22Rv1 (cell line): ENCODE results near the gene LAMB1.
A peak's percentile ranks its signal among the peaks of the same experiment; 100 is the strongest.

ENCODE experiments used
- H3K27ac ChIP-seq: fragments of 450-650 bp; 2 replicates; pipeline ENCODE4 v1.5.1; 2017
- ZFX ChIP-seq: fragments of 450-650 bp; IDR thresholded peaks from 2 replicates; pipeline ENCODE4 v1.6.1; 2017; ENCODE audit warnings: antibody characterized with exemption, borderline replicate concordance
- TF ChIP-seq, protein P1 (sequence below): fragments of 450-650 bp; IDR thresholded peaks from 2 replicates; pipeline ENCODE4 v1.5.1; 2017; ENCODE audit warnings: mild to moderate bottlenecking

The LAMB1 gene

DNA sequence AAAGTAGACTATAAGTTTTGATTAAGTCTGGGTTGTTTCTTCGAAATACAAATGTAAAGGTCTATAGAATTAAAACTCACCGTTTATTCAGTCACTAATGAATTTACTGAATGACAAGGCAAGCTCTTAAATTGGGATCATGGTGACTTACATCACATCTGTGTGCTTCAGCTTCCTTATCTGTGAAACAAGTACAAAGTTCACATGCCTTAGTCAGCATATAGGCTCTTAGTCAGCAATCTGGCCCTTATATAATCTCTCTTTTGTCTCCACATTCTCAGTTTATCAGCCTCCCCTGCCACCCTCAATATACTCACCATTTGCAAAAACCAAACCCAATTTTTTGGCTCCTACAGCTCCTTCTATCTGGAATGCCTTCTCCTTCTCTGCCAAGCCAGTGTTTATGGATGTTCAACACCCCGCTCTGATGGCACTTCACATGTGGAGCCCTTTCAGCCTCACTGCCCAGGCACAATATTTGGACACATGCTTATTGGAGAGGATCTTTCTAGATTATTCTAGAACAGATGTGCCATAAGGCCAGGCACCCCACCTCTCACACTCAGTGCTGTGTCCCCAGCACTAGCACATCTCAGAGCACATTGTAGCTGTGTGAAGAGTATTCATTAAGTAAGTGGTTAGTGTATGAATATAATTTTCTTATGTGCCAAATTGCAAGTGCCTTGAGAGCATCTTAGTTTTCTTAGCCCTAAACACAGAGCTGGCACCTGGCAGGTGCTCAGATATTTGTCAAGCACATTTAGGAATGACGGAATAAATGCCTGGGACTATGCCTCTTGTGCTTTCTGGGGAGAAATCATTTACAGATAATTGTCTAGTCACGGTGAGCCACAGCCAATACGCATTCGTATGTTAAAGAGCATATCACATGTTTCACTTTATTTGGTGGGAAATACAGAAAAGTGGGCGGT lies 9.8 kb upstream of the LAMB1 start:
- no peak for TF ChIP-seq ZFX
- TF ChIP-seq, protein P1, sequence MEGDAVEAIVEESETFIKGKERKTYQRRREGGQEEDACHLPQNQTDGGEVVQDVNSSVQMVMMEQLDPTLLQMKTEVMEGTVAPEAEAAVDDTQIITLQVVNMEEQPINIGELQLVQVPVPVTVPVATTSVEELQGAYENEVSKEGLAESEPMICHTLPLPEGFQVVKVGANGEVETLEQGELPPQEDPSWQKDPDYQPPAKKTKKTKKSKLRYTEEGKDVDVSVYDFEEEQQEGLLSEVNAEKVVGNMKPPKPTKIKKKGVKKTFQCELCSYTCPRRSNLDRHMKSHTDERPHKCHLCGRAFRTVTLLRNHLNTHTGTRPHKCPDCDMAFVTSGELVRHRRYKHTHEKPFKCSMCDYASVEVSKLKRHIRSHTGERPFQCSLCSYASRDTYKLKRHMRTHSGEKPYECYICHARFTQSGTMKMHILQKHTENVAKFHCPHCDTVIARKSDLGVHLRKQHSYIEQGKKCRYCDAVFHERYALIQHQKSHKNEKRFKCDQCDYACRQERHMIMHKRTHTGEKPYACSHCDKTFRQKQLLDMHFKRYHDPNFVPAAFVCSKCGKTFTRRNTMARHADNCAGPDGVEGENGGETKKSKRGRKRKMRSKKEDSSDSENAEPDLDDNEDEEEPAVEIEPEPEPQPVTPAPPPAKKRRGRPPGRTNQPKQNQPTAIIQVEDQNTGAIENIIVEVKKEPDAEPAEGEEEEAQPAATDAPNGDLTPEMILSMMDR = no peak
- peak overlapping the region; percentile 46 for H3K27ac ChIP-seq

DNA sequence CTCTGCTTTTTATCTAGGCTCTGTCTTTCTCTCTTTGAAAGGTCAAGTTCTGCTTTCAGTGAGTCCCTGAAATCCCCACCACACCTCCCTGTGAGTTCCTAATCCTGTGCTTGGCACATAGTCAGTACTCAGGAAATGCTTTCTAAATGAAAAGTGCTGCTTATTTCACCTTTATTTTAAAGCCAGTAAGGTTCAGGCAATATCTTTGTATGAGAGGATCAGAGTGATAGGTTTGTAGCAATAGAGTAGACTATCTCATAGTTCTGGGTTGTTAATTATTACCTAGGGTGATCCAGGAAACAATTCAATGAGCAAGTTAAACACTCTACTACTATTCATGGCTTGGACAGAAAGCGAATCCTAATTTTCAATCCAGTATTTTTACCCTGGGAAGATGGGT lies 7.4 kb upstream of the LAMB1 start:
- no peak for TF ChIP-seq ZFX
- TF ChIP-seq, protein P1 = no peak
- peak overlapping the region; percentile 78 for H3K27ac ChIP-seq

DNA sequence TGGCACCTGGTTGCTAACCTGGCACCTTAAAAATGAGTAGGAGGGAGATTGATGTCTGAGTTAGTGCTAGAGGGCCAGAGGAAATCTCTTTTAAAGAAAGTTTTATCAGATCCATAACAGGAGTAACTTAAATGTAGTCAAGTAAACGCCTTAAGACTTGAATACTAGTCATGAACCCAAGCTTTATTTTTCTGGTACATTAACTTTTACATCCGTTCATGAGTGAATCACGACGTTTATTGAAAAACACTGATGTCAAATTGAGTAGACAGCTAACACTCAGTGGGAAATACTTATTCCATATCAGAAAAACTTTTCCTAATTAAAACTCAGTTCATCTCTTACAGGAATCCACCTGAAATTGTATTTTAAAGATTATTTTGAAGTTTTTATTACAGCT lies 6.9 kb upstream of the LAMB1 start:
- TF ChIP-seq, protein P1 = no peak
- TF ChIP-seq ZFX = no peak
- peak overlapping the region; percentile 78 for H3K27ac ChIP-seq

DNA sequence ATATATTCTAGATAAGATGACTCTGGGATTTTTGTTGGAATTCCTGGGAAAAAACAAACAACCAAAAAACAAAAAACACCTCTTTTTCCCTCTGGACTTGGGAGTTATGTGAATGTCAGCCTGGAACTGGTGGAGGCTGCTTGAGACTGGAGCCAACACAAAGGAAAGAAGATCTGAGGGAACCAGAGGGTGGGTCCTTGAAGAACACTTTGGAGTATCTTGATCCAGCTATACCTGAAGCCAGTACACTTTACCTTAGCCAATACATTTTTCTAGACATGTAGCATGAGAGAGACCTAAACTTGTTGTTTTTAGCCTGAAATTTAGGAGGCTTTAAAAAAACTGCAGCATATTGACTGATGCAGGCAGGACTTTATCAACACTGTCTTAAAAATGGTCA lies 5.9 kb upstream of the LAMB1 start:
- H3K27ac ChIP-seq = no peak overlapping the region
- no peak for TF ChIP-seq ZFX
- TF ChIP-seq, protein P1 = no peak

DNA sequence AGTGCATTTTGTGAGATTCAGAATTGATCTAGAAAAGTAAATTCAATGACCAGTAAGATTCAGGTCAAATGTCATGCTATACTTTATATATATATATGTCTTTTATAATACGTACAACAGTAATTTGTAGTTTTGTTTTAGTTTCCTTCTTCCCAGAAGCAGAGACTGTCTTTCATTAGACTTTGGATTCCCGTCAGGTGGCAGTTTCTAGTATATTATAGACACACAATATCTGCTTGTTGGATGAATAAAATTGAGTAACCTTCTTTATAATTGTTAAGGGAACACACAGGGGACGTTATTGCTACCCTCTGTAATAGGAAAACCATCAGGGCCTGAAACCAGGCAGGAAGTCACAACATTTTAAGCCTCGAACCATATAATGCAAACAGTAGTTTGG lies 5.3 kb upstream of the LAMB1 start:
- TF ChIP-seq ZFX = no peak
- TF ChIP-seq, protein P1 = no peak
- H3K27ac ChIP-seq = no peak overlapping the region

DNA sequence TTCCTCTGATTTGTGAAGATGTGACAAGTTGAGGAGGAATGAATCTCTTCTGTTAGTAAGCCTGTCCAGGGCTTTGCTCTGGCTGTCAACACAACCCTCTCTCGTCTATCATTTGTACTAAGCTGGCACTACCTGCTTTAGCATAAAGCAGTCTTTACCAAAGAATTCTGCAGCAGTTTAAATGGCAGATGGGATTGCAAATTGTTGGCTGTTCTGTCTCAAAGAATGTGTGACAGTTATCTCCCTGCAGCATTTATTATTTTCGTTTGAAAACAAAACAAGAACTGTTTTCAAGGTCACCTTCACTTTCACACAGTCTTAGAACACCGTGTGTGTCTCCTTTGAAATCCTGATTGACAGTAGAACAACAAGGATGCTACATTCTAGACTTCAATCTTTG lies 4.8 kb upstream of the LAMB1 start:
- TF ChIP-seq ZFX = no peak
- TF ChIP-seq, protein P1 = no peak
- no peak overlapping the region for H3K27ac ChIP-seq

DNA sequence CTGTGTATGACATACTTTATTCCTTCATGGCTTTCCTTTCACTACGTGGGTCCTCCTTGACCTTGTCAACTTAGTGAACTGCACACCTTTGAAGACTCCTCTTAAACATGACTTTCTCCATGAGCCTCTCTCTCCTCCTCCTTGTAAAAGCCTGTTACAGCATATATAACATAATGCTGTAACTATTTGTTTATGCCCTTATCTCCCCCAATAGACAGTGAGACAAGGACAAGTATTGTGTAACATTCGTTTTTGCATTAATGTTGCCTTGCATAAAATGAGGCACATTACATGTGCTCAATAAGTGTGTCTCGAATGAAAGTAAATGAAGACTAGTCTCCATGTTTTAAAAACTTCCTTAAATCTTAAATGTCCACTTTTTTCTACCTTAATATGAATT lies 4.3 kb upstream of the LAMB1 start:
- TF ChIP-seq ZFX = no peak
- TF ChIP-seq, protein P1 = no peak
- no peak overlapping the region for H3K27ac ChIP-seq
